Endodermal cell (in vitro differentiated cells): ENCODE results near the gene SHKBP1. TPM values are rescaled to one million over a fixed set of nuclear protein-coding genes. Genes with fewer than 3 reads are reported as not detected.

ENCODE experiments used
- DNase-seq: peaks from one replicate; pipeline ENCODE4 v3.0.0-alpha.2; 2017
- H3K27ac ChIP-seq: 2 replicates; pipeline ENCODE4 v1.5.1; 2013; ENCODE audit warnings: mild to moderate bottlenecking, low read depth, low read length, moderate library complexity
- H3K27me3 ChIP-seq: 2 replicates; pipeline ENCODE4 v1.6.1; 2013; ENCODE audit warnings: mild to moderate bottlenecking, low read length, moderate library complexity; ENCODE audit not compliant: insufficient read depth, control insufficient read depth, poor library complexity, severe bottlenecking
- H3K36me3 ChIP-seq: 2 replicates; pipeline ENCODE4 v1.7.0; 2013; ENCODE audit warnings: mild to moderate bottlenecking, low read length, moderate library complexity; ENCODE audit not compliant: control insufficient read depth, insufficient read depth
- H3K4me1 ChIP-seq: one replicate; pipeline ENCODE4 v1.7.0; 2013; ENCODE audit warnings: low read length; ENCODE audit not compliant: control insufficient read depth, insufficient read depth
- H3K4me3 ChIP-seq: 2 replicates; pipeline ENCODE4 v1.5.1; 2013; ENCODE audit warnings: mild to moderate bottlenecking, low read length, moderate library complexity
- H3K9ac ChIP-seq: 2 replicates; pipeline ENCODE4 v1.6.1; 2013; ENCODE audit warnings: mild to moderate bottlenecking, low read length, moderate library complexity; ENCODE audit not compliant: poor library complexity, severe bottlenecking; ENCODE audit errors: extremely low read depth
- H3K9me3 ChIP-seq: 2 replicates; pipeline ENCODE4 v1.6.1; 2013; ENCODE audit warnings: mild to moderate bottlenecking, low read length, moderate library complexity; ENCODE audit not compliant: control insufficient read depth
- H3K27ac Mint-ChIP-seq: 2 replicates; pipeline ENCODE4 v1.8.0; 2020; ENCODE audit warnings: mixed read lengths
- H3K27me3 Mint-ChIP-seq: 2 replicates; pipeline ENCODE4 v1.8.0; 2021; ENCODE audit warnings: mild to moderate bottlenecking, mixed read lengths; ENCODE audit not compliant: insufficient read depth
- H3K36me3 Mint-ChIP-seq: 2 replicates; pipeline ENCODE4 v1.8.0; 2020; ENCODE audit warnings: low read depth, mixed read lengths
- H3K4me1 Mint-ChIP-seq: 2 replicates; pipeline ENCODE4 v1.8.0; 2020; ENCODE audit warnings: mixed read lengths
- H3K4me3 Mint-ChIP-seq: 2 replicates; pipeline ENCODE4 v1.8.0; 2020; ENCODE audit warnings: mild to moderate bottlenecking, moderate library complexity, mixed read lengths
- H3K9me3 Mint-ChIP-seq: 2 replicates; pipeline ENCODE4 v1.8.0; 2020; ENCODE audit warnings: mild to moderate bottlenecking, mixed read lengths
- CTCF ChIP-seq: fragments of 200-600 bp; sonication (generic); conservative IDR thresholded peaks from 2 replicates; pipeline ENCODE4 v1.5.0; 2021; ENCODE audit warnings: antibody characterized with exemption, mild to moderate bottlenecking
- WGBS, 2 experiments: methylation state at CpG; one replicate each; pipeline versions ENCODE4 v1.1.5 to v1.1.7; 2013; ENCODE audit warnings: missing lambda C conversion rate in 2 of 2, mixed read lengths in 1 of 2; ENCODE audit not compliant: insufficient coverage in 1 of 2, insufficient read length in 1 of 2; 5-methylcytosine and 5-hydroxymethylcytosine counted together
- total RNA-seq, 2 donors: library from RNA; stranded (reverse); fragmentation: NEBNext Ultra II Directional in 1 of 2; extraction: Animal tissue kit (Norgen Biotek cat#: 25700) in 1 of 2; gene quantifications; 2 replicates in 1 of 2; 3 replicates in 1 of 2; pipeline ENCODE4 v1.2.1, GENCODE V29; 2021

SHKBP1 gene
- total RNA-seq, 2 donors from 2014 or later = 110 TPM

GRCh38 chr19:40571831-40572495, 4.7 kb upstream of the SHKBP1 start:
- Mint-ChIP-seq H3K27me3 (peaks cover 51% of the 10 kb centered on the region), H3K36me3 (no peaks in the 10 kb centered on the region), H3K9me3 (peaks cover 3% of the 10 kb centered on the region), H3K27ac (no peak overlapping the region), H3K4me3 (no peak overlapping the region), H3K4me1 (peaks cover 7% of the 10 kb centered on the region)
- no peaks in the 10 kb centered on the region for H3K4me1 ChIP-seq
- H3K27me3 ChIP-seq = peaks cover 34% of the 10 kb centered on the region
- no peak for TF ChIP-seq CTCF
- no peaks in the 10 kb centered on the region for H3K36me3 ChIP-seq
- H3K9ac ChIP-seq = no peak overlapping the region
- no peak for DNase-seq
- WGBS, 2 experiments = 82 to 84% methylated on average over 10 of the region's 10 CpGs
- H3K27ac ChIP-seq = no peak overlapping the region
- H3K4me3 ChIP-seq = no peak overlapping the region
- H3K9me3 ChIP-seq = no peaks in the 10 kb centered on the region

- Mint-ChIP-seq H3K4me3 (peak overlapping the region; percentile 78), H3K27me3 (peaks cover 18% of the 10 kb centered on the region), H3K9me3 (peaks cover 3% of the 10 kb centered on the region), H3K27ac (no peak overlapping the region), H3K36me3 (peaks cover 8% of the 10 kb centered on the region), H3K4me1 (peaks cover 5% of the 10 kb centered on the region)
- no peaks in the 10 kb centered on the region for H3K4me1 ChIP-seq
- no peaks in the 10 kb centered on the region for H3K9me3 ChIP-seq
- H3K36me3 ChIP-seq = peaks cover 15% of the 10 kb centered on the region
- H3K27ac ChIP-seq = no peak overlapping the region
- WGBS, 2 experiments = 85 to 88% methylated on average over 7 to 18 of the region's 18 CpGs
- H3K27me3 ChIP-seq = peaks cover under 1% of the 10 kb centered on the region
- H3K9ac ChIP-seq = no peak overlapping the region
- TF ChIP-seq CTCF = no peak
- no peak overlapping the region for H3K4me3 ChIP-seq
- DNase-seq = no peak
Measured at GRCh38 chr19:40575326-40575725, 1.3 kb upstream of the SHKBP1 start.

- peaks cover 15% of the 10 kb centered on the region for H3K27me3 Mint-ChIP-seq
- H3K4me3 Mint-ChIP-seq = peak overlapping the region; percentile 78
- DNase-seq = peak; percentile 76
- Histone ChIP-seq H3K9me3 (no peaks in the 10 kb centered on the region), H3K9ac (peak overlapping the region; percentile 64), H3K4me1 (no peaks in the 10 kb centered on the region), H3K4me3 (peak overlapping the region; percentile 92), H3K27ac (no peak overlapping the region), H3K27me3 (no peaks in the 10 kb centered on the region), H3K36me3 (peaks cover 22% of the 10 kb centered on the region)
- no peak for TF ChIP-seq CTCF
- peaks cover 16% of the 10 kb centered on the region for H3K36me3 Mint-ChIP-seq
- H3K4me1 Mint-ChIP-seq = peaks cover 3% of the 10 kb centered on the region
- no peaks in the 10 kb centered on the region for H3K9me3 Mint-ChIP-seq
- 0 to 11% methylated on average over 1 to 21 of the region's 22 CpGs for WGBS, 2 experiments
- H3K27ac Mint-ChIP-seq = no peak overlapping the region
Measured at GRCh38 chr19:40576151-40576584, 505 bp upstream of the SHKBP1 start.
